ENCODE measurements around the gene FOXM1. TPM values are rescaled to one million over a fixed set of nuclear protein-coding genes. Genes with fewer than 3 reads are reported as not detected.

The FOXM1 gene
- total RNA-seq, 2 experiments from 2014 or later = 102 to 109 TPM

GRCh38 chr12:2895051-2895451, 18.1 kb upstream of the FOXM1 start:
- DNase-seq = no peak
- no peak overlapping the region for H3K27ac Mint-ChIP-seq
- H3K27me3 Mint-ChIP-seq = no peaks in the 10 kb centered on the region
- H3K4me3 Mint-ChIP-seq = no peak overlapping the region
- ChIA-PET CTCF (no interaction called here), POLR2A (no interaction called here)
- no peaks in the 10 kb centered on the region for H3K9me3 Mint-ChIP-seq
- H3K36me3 Mint-ChIP-seq (ENCODE audit: low read depth) = peaks cover 2% of the 10 kb centered on the region
- H3K4me1 Mint-ChIP-seq = peaks cover 22% of the 10 kb centered on the region

- Mint-ChIP-seq H3K9me3 (no peaks in the 10 kb centered on the region), H3K4me1 (peaks cover 36% of the 10 kb centered on the region), H3K36me3 (ENCODE audit: low read depth) (peaks cover 15% of the 10 kb centered on the region), H3K4me3 (peak overlapping the region; percentile 43), H3K27ac (no peak overlapping the region), H3K27me3 (no peaks in the 10 kb centered on the region)
- no peak for DNase-seq
- POLR2A ChIA-PET = interaction anchor here (5.9 kb wide), 1 partner anchor 14 kb away, joined by 99 read pairs; the partner anchor contains the start of genes FOXM1 and RHNO1
- CTCF ChIA-PET = interaction anchor here (1.6 kb wide), 1 partner anchor 15 kb away, joined by 4 read pairs; no protein-coding TSS in a partner anchor
Observed at GRCh38 chr12:2893007-2893406, 16.0 kb upstream of the FOXM1 start.

- Mint-ChIP-seq H3K9me3 (no peaks in the 10 kb centered on the region), H3K27me3 (no peaks in the 10 kb centered on the region), H3K4me3 (peak overlapping the region; percentile 24), H3K36me3 (ENCODE audit: low read depth) (peaks cover 23% of the 10 kb centered on the region), H3K27ac (no peak overlapping the region), H3K4me1 (peaks cover 42% of the 10 kb centered on the region)
- DNase-seq = no peak
- ChIA-PET POLR2A (interaction anchor here (5.9 kb wide), 1 partner anchor 13 kb away, joined by 99 read pairs; the partner anchor contains the start of genes FOXM1 and RHNO1), CTCF (interaction anchor here (1.6 kb wide), 1 partner anchor 14 kb away, joined by 4 read pairs; no protein-coding TSS in a partner anchor)
Observed at GRCh38 chr12:2892246-2892645, 15.3 kb upstream of the FOXM1 start.

- POLR2A ChIA-PET = interaction anchor here (1.3 to 5.9 kb wide), 2 partner anchors 12 to 17 kb away, joined by 4 to 99 read pairs; partner anchors contain the start of genes FOXM1 and RHNO1
- Mint-ChIP-seq H3K27ac (peak overlapping the region; percentile 31), H3K36me3 (ENCODE audit: low read depth) (peaks cover 28% of the 10 kb centered on the region), H3K27me3 (no peaks in the 10 kb centered on the region), H3K4me1 (peaks cover 42% of the 10 kb centered on the region), H3K9me3 (no peaks in the 10 kb centered on the region), H3K4me3 (peak overlapping the region; percentile 87)
- CTCF ChIA-PET = interaction anchor here (0.8 to 1.9 kb wide), 4 partner anchors 9 to 24 kb away, joined by 3 to 17 read pairs (median 4); partner anchors contain the start of genes FOXM1 and RHNO1
- peak; percentile 35 for DNase-seq
Observed at GRCh38 chr12:2891240-2892053, 14.5 kb upstream of the FOXM1 start.

- ChIA-PET CTCF (interaction anchor here (0.8 to 1.9 kb wide), 6 partner anchors 8 to 54 kb away, joined by 3 to 17 read pairs (median 4); partner anchors contain the start of genes FOXM1 and RHNO1), POLR2A (interaction anchor here (0.9 to 5.9 kb wide), 4 partner anchors 12 to 25 kb away, joined by 3 to 99 read pairs (median 5); partner anchors contain the start of genes FOXM1 and RHNO1)
- Mint-ChIP-seq H3K4me1 (peaks cover 42% of the 10 kb centered on the region), H3K36me3 (ENCODE audit: low read depth) (peaks cover 34% of the 10 kb centered on the region), H3K27me3 (no peaks in the 10 kb centered on the region), H3K9me3 (no peaks in the 10 kb centered on the region), H3K27ac (peak within 1 kb of the TSS; percentile 82), H3K4me3 (peak within 1 kb of the TSS; percentile 87)
- DNase-seq = peak; percentile 98
Observed at GRCh38 chr12:2890388-2891239, 13.6 kb upstream of the FOXM1 start, which contains the start of gene TULP3. Gene TULP3, plus strand, starts transcription at chr12:2890891. Its CDS starts 57 bp downstream, at chr12:2890948.

- no peak for DNase-seq
- Mint-ChIP-seq H3K9me3 (no peaks in the 10 kb centered on the region), H3K4me3 (peak overlapping the region; percentile 87), H3K27me3 (no peaks in the 10 kb centered on the region), H3K4me1 (peaks cover 46% of the 10 kb centered on the region), H3K27ac (peak overlapping the region; percentile 82), H3K36me3 (ENCODE audit: low read depth) (peaks cover 38% of the 10 kb centered on the region)
- POLR2A ChIA-PET = interaction anchor here (0.9 to 5.9 kb wide), 4 partner anchors 11 to 25 kb away, joined by 3 to 99 read pairs (median 5); partner anchors contain the start of genes FOXM1 and RHNO1
- CTCF ChIA-PET = interaction anchor here (1.0 to 1.9 kb wide), 4 partner anchors 10 to 54 kb away, joined by 3 to 17 read pairs (median 6); partner anchors contain the start of genes FOXM1 and RHNO1
Observed at GRCh38 chr12:2890001-2890387, 13.0 kb upstream of the FOXM1 start.

- ChIA-PET CTCF (interaction anchor here (0.7 to 2.3 kb wide), 7 partner anchors 9 to 105 kb away, joined by 3 to 20 read pairs (median 3); no protein-coding TSS in a partner anchor), POLR2A (interaction anchor here (2.7 kb wide), 1 partner anchor 10 kb away, joined by 21 read pairs; the partner anchor contains the start of genes FOXM1 and RHNO1)
- H3K27ac Mint-ChIP-seq = no peak overlapping the region
- no peaks in the 10 kb centered on the region for H3K27me3 Mint-ChIP-seq
- peaks cover 54% of the 10 kb centered on the region for H3K4me1 Mint-ChIP-seq
- H3K4me3 Mint-ChIP-seq = no peak overlapping the region
- no peaks in the 10 kb centered on the region for H3K9me3 Mint-ChIP-seq
- no peak for DNase-seq
- H3K36me3 Mint-ChIP-seq (ENCODE audit: low read depth) = peaks cover 50% of the 10 kb centered on the region
Observed at GRCh38 chr12:2886768-2887450, 9.9 kb upstream of the FOXM1 start.

- POLR2A ChIA-PET = interaction anchor here (0.6 to 2.7 kb wide), 3 partner anchors 8 to 22 kb away, joined by 3 to 21 read pairs (median 3); partner anchors contain the start of genes FOXM1 and RHNO1
- no peak for DNase-seq
- CTCF ChIA-PET = interaction anchor here (0.7 to 2.3 kb wide), 7 partner anchors 8 to 1052 kb away, joined by 3 to 20 read pairs (median 5); partner anchors contain the start of genes FOXM1 and RHNO1
- peak overlapping the region; percentile 2 for H3K27ac Mint-ChIP-seq
- H3K4me1 Mint-ChIP-seq = peaks cover 50% of the 10 kb centered on the region
- no peaks in the 10 kb centered on the region for H3K27me3 Mint-ChIP-seq
- no peak overlapping the region for H3K4me3 Mint-ChIP-seq
- peaks cover 52% of the 10 kb centered on the region for H3K36me3 Mint-ChIP-seq (ENCODE audit: low read depth)
- no peaks in the 10 kb centered on the region for H3K9me3 Mint-ChIP-seq
Observed at GRCh38 chr12:2884810-2885209, 7.8 kb upstream of the FOXM1 start.

- Mint-ChIP-seq H3K4me1 (peaks cover 53% of the 10 kb centered on the region), H3K9me3 (no peaks in the 10 kb centered on the region), H3K27me3 (no peaks in the 10 kb centered on the region), H3K4me3 (peak overlapping the region; percentile 83), H3K36me3 (ENCODE audit: low read depth) (peaks cover 45% of the 10 kb centered on the region), H3K27ac (peak overlapping the region; percentile 90)
- POLR2A ChIA-PET = interaction anchor here (1.1 to 5.4 kb wide), 4 partner anchors 11 to 188 kb away, joined by 3 to 99 read pairs (median 4); partner anchors contain the start of gene TULP3
- CTCF ChIA-PET = interaction anchor here (0.9 kb wide), 1 partner anchor 11 kb away, joined by 3 read pairs; the partner anchor contains the start of gene TULP3
- peak; percentile 29 for DNase-seq
Observed at GRCh38 chr12:2879853-2880252, 2.9 kb upstream of the FOXM1 start.

- ChIA-PET POLR2A (interaction anchor here (0.6 to 5.4 kb wide), 15 partner anchors 8 to 308 kb away, joined by 3 to 99 read pairs (median 9); partner anchors contain the start of genes ITFG2, TEX52 and TULP3), CTCF (interaction anchor here (0.7 to 3.1 kb wide), 7 partner anchors 8 to 21 kb away, joined by 3 to 17 read pairs (median 4); partner anchors contain the start of genes TEX52 and TULP3)
- Mint-ChIP-seq H3K36me3 (ENCODE audit: low read depth) (peaks cover 46% of the 10 kb centered on the region), H3K27me3 (no peaks in the 10 kb centered on the region), H3K4me1 (peaks cover 56% of the 10 kb centered on the region), H3K9me3 (no peaks in the 10 kb centered on the region), H3K4me3 (peak overlapping the region; percentile 83), H3K27ac (peak overlapping the region; percentile 90)
- peak; percentile 49 for DNase-seq
Observed at GRCh38 chr12:2877953-2878732, 1.2 kb upstream of the FOXM1 start.
